Hepatocyte (in vitro differentiated cells): Measurements from ENCODE around the gene GLP2R.

Experiments
- CTCF ChIP-seq: fragments of 200-600 bp; sonication (generic); IDR thresholded peaks from 2 replicates; pipeline ENCODE4 v1.5.1; 2016; ENCODE audit warnings: antibody characterized with exemption, mild to moderate bottlenecking; ENCODE audit not compliant: poor library complexity
- EZH2 ChIP-seq: fragments of 200-600 bp; sonication (generic); IDR thresholded peaks from 2 replicates; pipeline ENCODE4 v1.6.1; 2016; ENCODE audit warnings: antibody characterized with exemption, mild to moderate bottlenecking, borderline replicate concordance
- EZH2phosphoT487 ChIP-seq: fragments of 200-600 bp; sonication (generic); IDR thresholded peaks from one replicate; pipeline ENCODE4 v1.6.1; 2018; ENCODE audit warnings: antibody characterized with exemption, mild to moderate bottlenecking, low read depth, moderate library complexity; ENCODE audit not compliant: unreplicated experiment, severe bottlenecking

GRCh38 chr17:9893411-9894012 lies 67.8 kb downstream of the GLP2R start:
- no peak for TF ChIP-seq CTCF
- TF ChIP-seq EZH2: no peak
- no peak for TF ChIP-seq EZH2phosphoT487
